Naive thymus-derived CD4-positive, alpha-beta T cell (primary cell): ENCODE data around the gene VGLL4. TPM values are rescaled to one million over a fixed set of nuclear protein-coding genes. Genes with fewer than 3 reads are reported as not detected.
A peak's percentile ranks its signal among the peaks of the same experiment; 100 is the strongest.

Source experiments
- ATAC-seq: fragments of 150-1000 bp; cut with Tn5 transposase; 2 replicates; pipeline ENCODE4 v1.10.0; 2021; ENCODE audit warnings: mild to moderate bottlenecking, moderate library complexity
- CTCF ChIA-PET: fragments of 350-600 bp; sonication (Branson Sonifier 250); formaldehyde crosslinking; loops from one replicate; lab custom pipeline; 2021; ENCODE audit warnings: antibody characterized with exemption; lab: Charles Lee
- POLR2A ChIA-PET: fragments of 350-600 bp; sonication (Branson Sonifier 250); formaldehyde crosslinking; loops from one replicate; lab custom pipeline; 2021; ENCODE audit warnings: antibody characterized with exemption, inconsistent platforms; lab: Charles Lee
- DNase-seq, 9 donors: peaks; one replicate each; pipeline versions ENCODE4 v3.0.0 to v3.0.0-alpha.2; 2020 to 2022; ENCODE audit warnings: mixed read lengths in 1 of 9
- H3K27ac ChIP-seq: one replicate; pipeline ENCODE4 v1.7.0; 2013; ENCODE audit warnings: mild to moderate bottlenecking, low read depth, low read length, moderate library complexity
- H3K27me3 ChIP-seq, 2 donors: one replicate each; pipeline ENCODE4 v1.7.0; 2013; ENCODE audit warnings: low read length in 2 of 2, mild to moderate bottlenecking in 2 of 2, moderate library complexity in 2 of 2; ENCODE audit not compliant: control insufficient read depth in 2 of 2, insufficient read depth in 2 of 2
- H3K36me3 ChIP-seq, 3 experiments: 1 replicate in 2 of 3; 2 replicates in 1 of 3; pipeline ENCODE4 v1.7.0; 2013; ENCODE audit warnings: low read length in 3 of 3, mild to moderate bottlenecking in 3 of 3, moderate library complexity in 1 of 3; ENCODE audit not compliant: insufficient read depth in 3 of 3, control insufficient read depth in 2 of 3
- H3K4me1 ChIP-seq, 2 donors: one replicate each; pipeline ENCODE4 v1.7.0; 2013; ENCODE audit warnings: low read length in 2 of 2, mild to moderate bottlenecking in 2 of 2, moderate library complexity in 1 of 2; ENCODE audit not compliant: control insufficient read depth in 2 of 2, insufficient read depth in 2 of 2
- H3K4me3 ChIP-seq: 2 replicates; pipeline ENCODE4 v1.7.0; 2013; ENCODE audit warnings: mild to moderate bottlenecking, low read length
- H3K9me3 ChIP-seq, 3 experiments: 1 replicate in 2 of 3; 2 replicates in 1 of 3; pipeline ENCODE4 v1.7.0; 2013; ENCODE audit warnings: low read length in 3 of 3; ENCODE audit not compliant: control insufficient read depth in 2 of 3
- H3K27ac Mint-ChIP-seq, 9 donors: one replicate each; pipeline ENCODE4 v1.8.0; 2020 to 2022; ENCODE audit warnings: mixed read lengths in 9 of 9, mild to moderate bottlenecking in 8 of 9, moderate library complexity in 5 of 9, inconsistent platforms in 2 of 9
- H3K27me3 Mint-ChIP-seq, 5 donors: one replicate each; pipeline ENCODE4 v1.8.0; 2021 to 2022; ENCODE audit warnings: mixed read lengths in 5 of 5, mild to moderate bottlenecking in 1 of 5
- H3K36me3 Mint-ChIP-seq, 5 donors: one replicate each; pipeline ENCODE4 v1.8.0; 2020 to 2022; ENCODE audit warnings: mixed read lengths in 5 of 5, mild to moderate bottlenecking in 3 of 5, inconsistent platforms in 1 of 5
- H3K4me1 Mint-ChIP-seq, 7 donors: one replicate each; pipeline ENCODE4 v1.8.0; 2020 to 2022; ENCODE audit warnings: mixed read lengths in 7 of 7, mild to moderate bottlenecking in 3 of 7, inconsistent platforms in 1 of 7
- H3K4me3 Mint-ChIP-seq, 10 donors: one replicate each; pipeline ENCODE4 v1.8.0; 2020 to 2022; ENCODE audit warnings: mild to moderate bottlenecking in 10 of 10, mixed read lengths in 10 of 10, moderate library complexity in 6 of 10, inconsistent platforms in 2 of 10
- H3K9me3 Mint-ChIP-seq, 11 donors: one replicate each; pipeline ENCODE4 v1.8.0; 2020 to 2022; ENCODE audit warnings: mixed read lengths in 11 of 11, mild to moderate bottlenecking in 4 of 11, inconsistent platforms in 1 of 11, moderate library complexity in 1 of 11
- intact Hi-C, 2 donors: fragments of 100-400 bp; cut with micrococcal nuclease; formaldehyde crosslinking; loops; one replicate each; pipeline ENCODE4 v1.15.1; 2023
- polyA plus RNA-seq, 2 donors: library from polyadenylated mRNA; unstranded; fragments of 300-500 nt; fragmentation: Illumina TruSeq; gene quantifications; one replicate each; pipeline ENCODE4 v1.2.3, GENCODE V29; 2021
- total RNA-seq, 6 experiments: library from RNA in 5 of 6; stranded (reverse) in 5 of 6; gene quantifications; 1 replicate in 5 of 6; 2 replicates in 1 of 6; pipeline ENCODE4 v1.2.3 and lab custom pipeline; 2021 to 2026

VGLL4 gene
- total and polyA plus RNA-seq, 7 experiments from 2014 or later, result 18.6 to 44.8 (median 23.8) TPM

DNA sequence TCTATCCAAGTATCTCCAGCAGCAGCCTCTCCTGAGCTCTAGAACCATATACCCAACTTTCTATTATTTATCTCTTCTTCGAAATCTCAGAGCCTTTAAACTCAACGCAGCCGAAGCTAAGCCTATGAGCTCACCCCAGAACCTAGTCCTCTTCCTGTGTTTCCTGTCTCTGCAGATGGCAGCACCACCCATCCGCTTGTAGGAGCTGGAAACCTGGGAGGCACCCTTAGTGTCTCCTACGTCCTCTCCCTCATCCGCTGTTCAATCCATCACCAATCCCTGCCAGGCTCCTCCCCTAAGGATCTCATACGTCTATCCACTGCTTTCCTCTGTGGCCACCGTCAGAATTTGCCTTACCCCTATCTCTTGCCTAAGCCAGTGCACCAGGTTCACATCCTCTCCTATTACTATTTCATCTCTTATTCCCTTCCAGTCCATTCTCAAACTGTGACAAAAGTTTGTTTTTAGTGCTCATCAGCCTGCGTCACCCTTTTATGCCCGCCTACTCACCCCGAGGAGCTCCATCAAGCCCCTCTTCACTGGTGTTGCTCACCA, 9.6 kb downstream of the VGLL4 start:
- peak overlapping the region; percentile 59 to 90 (median 75) for H3K4me3 Mint-ChIP-seq
- ChIA-PET CTCF (interaction anchor here (1.2 kb wide), 1 partner anchor 10 kb away, joined by 4 read pairs; the partner anchor contains the start of gene VGLL4), POLR2A (interaction anchor here (1.1 to 8.4 kb wide), 2 partner anchors 9 kb away, joined by 7 to 53 read pairs; partner anchors contain the start of gene VGLL4)
- H3K36me3 Mint-ChIP-seq, result peaks cover 0 to 37% (median 7%) of the 10 kb centered on the region in 5 donors
- Histone ChIP-seq H3K4me3 (peak overlapping the region; percentile 28), H3K9me3 (no peaks in the 10 kb centered on the region), H3K27ac (peak overlapping the region; percentile 60), H3K36me3 (no peaks in the 10 kb centered on the region), H3K4me1 (peaks cover 0 to 59% of the 10 kb centered on the region in 2 donors), H3K27me3 (no peaks in the 10 kb centered on the region)
- no peaks in the 10 kb centered on the region for H3K9me3 Mint-ChIP-seq
- peaks cover 62 to 95% (median 88%) of the 10 kb centered on the region in 7 donors for H3K4me1 Mint-ChIP-seq
- ATAC-seq (peak; percentile 74), DNase-seq (peak in 7 of 9 donors; percentile 23 to 45 (median 34))
- H3K27me3 Mint-ChIP-seq, result no peaks in the 10 kb centered on the region
- H3K27ac Mint-ChIP-seq, result peak overlapping the region; percentile 45 to 93 (median 76)
- intact Hi-C loops, result loop anchor here (1.0 kb wide), 2 partner anchors 8 to 10 kb away; no protein-coding TSS in a partner anchor

DNA sequence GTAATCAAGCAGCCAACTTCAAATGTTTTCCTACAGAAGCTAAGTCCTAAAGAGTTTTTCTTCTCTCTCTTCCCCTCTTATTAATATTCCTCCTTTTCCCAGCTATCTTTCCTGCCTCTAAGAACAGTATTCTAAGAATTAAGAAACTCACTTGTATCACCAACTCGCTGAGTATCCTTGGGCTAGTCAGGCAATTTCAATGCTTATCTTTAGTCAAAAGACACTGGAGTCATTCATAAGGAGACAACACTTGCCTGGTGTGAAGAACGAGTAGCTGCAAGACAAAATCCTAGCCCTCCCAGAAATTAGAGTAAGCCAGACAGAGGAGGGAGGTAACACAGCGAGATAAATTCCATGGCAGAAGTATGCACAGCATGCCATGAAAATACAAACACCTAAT, 10.7 kb downstream of the VGLL4 start:
- ATAC-seq (no peak), DNase-seq (no peak)
- POLR2A ChIA-PET, result interaction anchor here (1.2 kb wide), 1 partner anchor 8 kb away, joined by 4 read pairs; no protein-coding TSS in a partner anchor
- intact Hi-C loops, result no loop called here
- H3K27me3 ChIP-seq, result no peaks in the 10 kb centered on the region
- no peaks in the 10 kb centered on the region for H3K9me3 ChIP-seq
- H3K4me3 Mint-ChIP-seq, result peak overlapping the region in 9 of 10 donors; percentile 22 to 90 (median 70)
- H3K27me3 Mint-ChIP-seq, result no peaks in the 10 kb centered on the region
- no peak overlapping the region for H3K4me3 ChIP-seq
- H3K27ac ChIP-seq, result no peak overlapping the region
- H3K9me3 Mint-ChIP-seq, result no peaks in the 10 kb centered on the region
- CTCF ChIA-PET, result no interaction called here
- no peaks in the 10 kb centered on the region for H3K36me3 ChIP-seq
- H3K27ac Mint-ChIP-seq, result peak overlapping the region in 8 of 9 donors; percentile 67 to 93 (median 78)
- H3K4me1 ChIP-seq, result peaks cover 0 to 50% of the 10 kb centered on the region in 2 donors
- H3K36me3 Mint-ChIP-seq, result peaks cover 0 to 35% (median 7%) of the 10 kb centered on the region in 5 donors
- peaks cover 57 to 90% (median 77%) of the 10 kb centered on the region in 7 donors for H3K4me1 Mint-ChIP-seq

DNA sequence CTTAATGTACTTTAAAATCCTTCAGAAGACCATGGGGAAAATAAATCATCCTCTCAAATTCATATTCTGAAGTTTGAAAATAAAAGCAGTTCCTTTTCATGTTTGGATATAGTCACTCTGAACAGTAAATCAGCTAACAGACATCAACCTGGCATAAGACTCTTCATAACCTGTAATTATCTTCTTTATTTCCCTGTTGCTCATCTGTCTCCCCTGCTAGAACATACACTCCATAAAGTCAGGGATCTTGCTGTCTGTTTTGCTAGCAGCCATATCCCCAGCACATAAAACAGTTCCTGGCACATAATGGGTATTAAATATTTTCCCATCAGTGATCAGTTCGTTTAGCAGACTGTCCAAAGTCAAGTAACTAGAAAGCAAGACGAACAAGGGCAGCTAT, 11.2 kb downstream of the VGLL4 start:
- peaks cover 0 to 35% (median 7%) of the 10 kb centered on the region in 5 donors for H3K36me3 Mint-ChIP-seq

DNA sequence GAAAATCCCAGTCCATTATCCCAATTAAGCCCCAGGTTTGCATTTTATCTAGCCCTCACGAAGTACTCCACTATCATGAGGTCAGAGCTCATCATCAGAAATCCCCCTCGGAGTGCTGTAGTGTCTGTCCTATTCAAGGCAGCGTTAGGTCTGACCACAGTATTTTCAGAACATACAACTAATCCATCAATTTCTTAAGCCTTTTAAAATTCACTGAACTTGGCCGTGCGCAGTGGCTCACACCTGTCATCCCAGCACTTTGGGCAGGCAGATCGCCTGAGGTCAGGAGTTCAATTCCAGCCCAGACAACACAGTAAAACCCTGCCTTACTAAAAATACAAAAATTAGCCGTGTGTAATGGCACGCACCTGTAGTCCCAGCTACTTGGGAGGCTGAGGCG, 11.9 kb downstream of the VGLL4 start:
- Histone ChIP-seq H3K27me3 (no peaks in the 10 kb centered on the region), H3K4me1 (peaks cover 0 to 45% of the 10 kb centered on the region in 2 donors), H3K27ac (no peak overlapping the region), H3K9me3 (no peaks in the 10 kb centered on the region), H3K4me3 (no peak overlapping the region), H3K36me3 (no peaks in the 10 kb centered on the region)
- Mint-ChIP-seq H3K4me1 (peaks cover 56 to 89% (median 76%) of the 10 kb centered on the region in 7 donors), H3K36me3 (peaks cover 0 to 37% (median 7%) of the 10 kb centered on the region in 5 donors), H3K27me3 (no peaks in the 10 kb centered on the region), H3K27ac (peak overlapping the region in 6 of 9 donors; percentile 5 to 74 (median 9)), H3K9me3 (no peaks in the 10 kb centered on the region), H3K4me3 (peak overlapping the region in 2 of 10 donors; percentile 6 to 7)
- intact Hi-C loops, result no loop called here
- DNase-seq (no peak), ATAC-seq (no peak)
- POLR2A ChIA-PET, result interaction anchor here (0.6 kb wide), 1 partner anchor 135 kb away, joined by 3 read pairs; no protein-coding TSS in a partner anchor
- CTCF ChIA-PET, result no interaction called here

More for the DNA sequence above, 11.2 kb downstream of the VGLL4 start:
- intact Hi-C loops, result no loop called here
- no peaks in the 10 kb centered on the region for H3K9me3 Mint-ChIP-seq
- Histone ChIP-seq H3K9me3 (no peaks in the 10 kb centered on the region), H3K27me3 (no peaks in the 10 kb centered on the region), H3K27ac (no peak overlapping the region), H3K4me1 (peaks cover 0 to 46% of the 10 kb centered on the region in 2 donors), H3K36me3 (no peaks in the 10 kb centered on the region), H3K4me3 (no peak overlapping the region)
- POLR2A ChIA-PET, result interaction anchor here (1.2 kb wide), 1 partner anchor 9 kb away, joined by 4 read pairs; no protein-coding TSS in a partner anchor
- ATAC-seq (no peak), DNase-seq (no peak)
- H3K27ac Mint-ChIP-seq, result peak overlapping the region in 8 of 9 donors; percentile 67 to 93 (median 78)
- H3K4me1 Mint-ChIP-seq, result peaks cover 59 to 90% (median 77%) of the 10 kb centered on the region in 7 donors
- H3K27me3 Mint-ChIP-seq, result no peaks in the 10 kb centered on the region
- CTCF ChIA-PET, result no interaction called here
- H3K4me3 Mint-ChIP-seq, result peak overlapping the region in 8 of 10 donors; percentile 3 to 90 (median 64)

DNA sequence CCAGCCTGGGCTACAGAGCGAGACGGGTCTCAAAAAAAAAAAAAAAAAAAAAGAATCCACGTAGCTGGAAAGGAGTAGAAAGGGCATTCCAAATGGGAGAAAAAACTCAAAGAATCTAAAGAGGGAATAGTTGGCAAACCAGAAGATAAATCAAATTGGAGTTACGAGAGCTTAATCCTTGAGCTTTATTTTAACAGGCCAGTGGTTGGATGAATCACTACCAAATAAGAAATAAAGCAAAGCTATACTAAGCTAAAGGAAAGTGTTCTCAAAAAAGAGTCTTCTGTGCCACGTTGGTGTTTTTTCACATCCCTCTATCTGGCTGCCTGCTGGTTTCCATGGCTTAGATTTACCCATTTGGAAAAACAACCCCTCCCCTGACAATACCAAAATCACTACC, 14.0 kb downstream of the VGLL4 start:
- Mint-ChIP-seq H3K4me3 (peak overlapping the region in 2 of 10 donors; percentile 10 to 11), H3K27ac (peak overlapping the region in 2 of 9 donors; percentile 18 to 37), H3K4me1 (peaks cover 54 to 89% (median 76%) of the 10 kb centered on the region in 7 donors), H3K27me3 (no peaks in the 10 kb centered on the region), H3K9me3 (no peaks in the 10 kb centered on the region), H3K36me3 (peaks cover 0 to 33% (median 7%) of the 10 kb centered on the region in 5 donors)
- CTCF ChIA-PET, result no interaction called here
- H3K4me3 ChIP-seq, result no peak overlapping the region
- DNase-seq, result no peak
- no peaks in the 10 kb centered on the region for H3K27me3 ChIP-seq
- no peaks in the 10 kb centered on the region for H3K9me3 ChIP-seq
- intact Hi-C loops, result no loop called here
- POLR2A ChIA-PET, result no interaction called here
- H3K36me3 ChIP-seq, result no peaks in the 10 kb centered on the region
- ATAC-seq, result no peak
- H3K4me1 ChIP-seq, result peaks cover 13 to 45% of the 10 kb centered on the region in 2 donors
- H3K27ac ChIP-seq, result no peak overlapping the region

DNA sequence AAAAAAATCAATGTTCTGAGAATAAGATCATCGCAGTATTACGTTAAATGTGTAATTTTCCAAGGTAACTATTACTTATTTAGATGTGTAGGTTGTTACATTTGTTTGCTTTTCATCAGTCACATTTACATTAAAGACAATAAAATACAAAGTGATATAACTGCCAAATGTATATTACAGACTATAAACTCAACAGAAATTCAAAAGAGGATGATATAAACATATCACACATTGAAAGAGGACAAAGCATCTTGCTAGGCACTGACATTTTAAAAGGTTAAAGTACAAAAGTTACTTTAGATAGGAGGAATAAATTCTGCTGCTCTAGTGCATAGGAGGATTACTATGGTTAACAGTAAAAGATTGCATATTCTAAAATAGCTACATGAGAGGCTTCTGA, 16.1 kb downstream of the VGLL4 start:
- Histone ChIP-seq H3K36me3 (no peaks in the 10 kb centered on the region), H3K9me3 (no peaks in the 10 kb centered on the region), H3K4me1 (peaks cover 18 to 41% of the 10 kb centered on the region in 2 donors), H3K27me3 (no peaks in the 10 kb centered on the region), H3K4me3 (no peak overlapping the region), H3K27ac (no peak overlapping the region)
- peaks cover 43 to 89% (median 76%) of the 10 kb centered on the region in 7 donors for H3K4me1 Mint-ChIP-seq
- ATAC-seq (no peak), DNase-seq (no peak)
- intact Hi-C loops, result no loop called here
- H3K27ac Mint-ChIP-seq, result peak overlapping the region in 3 of 9 donors; percentile 4 to 43 (median 42)
- peaks cover 0 to 38% (median 7%) of the 10 kb centered on the region in 5 donors for H3K36me3 Mint-ChIP-seq
- no peaks in the 10 kb centered on the region for H3K27me3 Mint-ChIP-seq
- H3K9me3 Mint-ChIP-seq, result peaks cover 0 to 4% (median 0%) of the 10 kb centered on the region in 11 donors
- ChIA-PET POLR2A (interaction anchor here (0.7 to 6.1 kb wide), 2 partner anchors 10 to 19 kb away, joined by 3 to 53 read pairs; no protein-coding TSS in a partner anchor), CTCF (no interaction called here)
- H3K4me3 Mint-ChIP-seq, result peak overlapping the region in 1 of 10 donors; percentile 41
